ENCODE measurements around the gene SLC7A7. TPM values are rescaled to one million over a fixed set of nuclear protein-coding genes. Genes with fewer than 3 reads are reported as not detected.

SLC7A7 gene
- polyA plus RNA-seq, result not detected in 2 replicates

DNA sequence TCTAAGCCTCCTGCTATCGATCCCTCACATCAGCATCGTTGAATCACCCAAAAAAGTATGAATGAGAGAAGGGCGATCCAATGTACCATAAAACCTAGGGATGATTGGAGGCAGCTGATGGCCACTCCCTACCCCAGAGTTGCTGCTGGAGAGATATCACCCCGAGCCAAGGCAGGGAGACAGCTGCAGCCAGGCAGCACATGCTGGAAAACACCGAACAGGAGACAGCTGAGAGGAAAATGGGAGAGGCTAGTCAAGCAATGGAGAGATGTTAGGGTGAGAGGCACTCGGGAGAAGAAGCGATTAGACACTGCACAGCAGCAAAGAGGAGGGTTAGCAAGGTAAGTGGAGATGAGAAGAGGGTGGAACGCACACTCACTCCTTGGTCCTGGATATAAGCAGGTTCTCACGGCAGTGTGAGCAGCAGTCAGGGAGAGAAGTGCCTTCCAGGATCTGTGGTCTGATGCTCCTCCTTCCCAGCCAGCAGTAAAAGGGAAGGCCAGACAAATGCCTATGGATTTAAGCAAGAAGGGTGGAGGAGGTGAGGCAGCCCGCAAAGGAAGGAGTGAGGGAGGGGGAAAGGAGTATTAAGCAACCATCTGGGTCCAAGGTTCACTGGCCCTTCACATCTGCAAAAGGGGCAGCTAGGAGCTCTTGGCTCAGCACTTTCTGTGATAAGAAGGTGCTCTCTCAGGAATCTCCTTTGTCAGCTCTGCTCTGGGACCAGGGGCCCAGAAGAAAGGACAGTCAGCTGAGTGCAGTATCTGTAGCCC, at the start of gene SLC7A7:
Gene SLC7A7, minus strand, starts transcription at position 495 of the 773 bp plus-strand sequence. CDS start 2,037 bp downstream, outside the sequence.

DNA sequence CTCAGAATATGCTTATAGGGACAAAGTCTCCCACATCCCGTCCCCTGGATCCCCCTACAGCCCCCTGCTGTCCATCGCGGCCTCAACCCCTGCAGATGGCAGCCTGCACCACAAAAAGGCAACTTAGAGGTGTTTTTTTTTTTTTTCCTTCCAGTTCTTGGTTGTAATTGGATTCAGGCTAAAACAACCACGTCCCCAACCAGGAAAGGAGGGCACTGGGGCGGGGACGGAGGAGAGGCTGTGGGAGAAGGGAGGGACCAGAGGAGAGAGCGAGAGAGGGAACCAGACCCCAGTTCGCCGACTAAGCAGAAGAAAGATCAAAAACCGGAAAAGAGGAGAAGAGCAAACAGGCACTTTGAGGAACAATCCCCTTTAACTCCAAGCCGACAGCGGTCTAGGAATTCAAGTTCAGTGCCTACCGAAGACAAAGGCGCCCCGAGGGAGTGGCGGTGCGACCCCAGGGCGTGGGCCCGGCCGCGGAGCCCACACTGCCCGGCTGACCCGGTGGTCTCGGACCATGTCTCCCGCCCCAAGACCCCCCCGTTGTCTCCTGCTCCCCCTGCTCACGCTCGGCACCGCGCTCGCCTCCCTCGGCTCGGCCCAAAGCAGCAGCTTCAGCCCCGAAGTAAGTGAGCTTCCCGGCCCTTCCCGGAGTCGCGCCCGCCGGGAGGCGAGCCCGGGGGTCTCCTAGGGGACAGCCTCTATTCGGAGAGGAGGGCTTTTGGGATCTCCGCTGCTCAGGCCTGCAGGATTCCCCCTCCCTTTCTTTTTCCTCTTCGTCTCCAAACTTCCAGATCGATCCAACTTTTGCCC, 21.3 kb upstream of the SLC7A7 start, which contains the start of gene MMP14:
Gene MMP14, plus strand, starts transcription at position 285 of the 813 bp plus-strand sequence. Its CDS starts 233 bp downstream, at position 518.

DNA sequence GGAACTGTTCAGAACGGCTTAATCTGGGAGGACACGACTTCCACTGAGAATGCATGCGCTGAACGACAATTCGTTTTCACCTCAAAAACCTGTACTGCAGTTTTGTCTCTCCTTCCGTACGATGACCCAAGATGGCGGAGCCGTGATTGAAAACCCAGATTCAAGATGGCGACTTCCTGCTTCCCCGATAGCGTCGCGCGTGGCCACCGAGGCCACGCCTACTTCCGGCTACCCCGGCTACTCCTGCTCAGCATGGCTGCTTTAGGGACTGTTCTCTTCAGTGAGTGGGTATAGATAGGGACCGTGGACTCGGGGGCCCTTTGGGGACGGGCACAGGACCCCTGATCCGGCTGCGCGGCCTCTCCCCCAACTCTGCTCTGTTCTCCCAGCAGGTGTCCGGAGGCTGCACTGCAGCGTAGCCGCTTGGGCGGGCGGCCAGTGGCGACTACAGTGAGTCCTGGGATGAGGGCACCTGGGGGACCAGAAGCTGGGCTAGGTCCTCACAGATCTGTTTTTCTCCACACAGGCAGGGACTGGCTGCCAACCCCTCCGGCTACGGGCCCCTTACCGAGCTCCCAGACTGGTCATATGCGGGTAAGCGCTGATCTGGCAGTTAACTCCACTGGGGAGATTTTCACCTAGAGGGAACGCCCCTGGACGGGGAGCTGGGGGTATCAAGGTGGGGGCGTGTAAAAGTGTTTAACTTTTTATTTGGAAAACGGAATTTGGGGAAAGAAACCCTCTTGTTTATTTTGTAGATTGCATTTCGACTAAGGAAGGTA, 14.6 kb upstream of the SLC7A7 start, which contains the start of gene MRPL52:
Gene MRPL52, plus strand, starts transcription at position 227 of the 782 bp plus-strand sequence. Its CDS starts 26 bp downstream, at position 253.

DNA sequence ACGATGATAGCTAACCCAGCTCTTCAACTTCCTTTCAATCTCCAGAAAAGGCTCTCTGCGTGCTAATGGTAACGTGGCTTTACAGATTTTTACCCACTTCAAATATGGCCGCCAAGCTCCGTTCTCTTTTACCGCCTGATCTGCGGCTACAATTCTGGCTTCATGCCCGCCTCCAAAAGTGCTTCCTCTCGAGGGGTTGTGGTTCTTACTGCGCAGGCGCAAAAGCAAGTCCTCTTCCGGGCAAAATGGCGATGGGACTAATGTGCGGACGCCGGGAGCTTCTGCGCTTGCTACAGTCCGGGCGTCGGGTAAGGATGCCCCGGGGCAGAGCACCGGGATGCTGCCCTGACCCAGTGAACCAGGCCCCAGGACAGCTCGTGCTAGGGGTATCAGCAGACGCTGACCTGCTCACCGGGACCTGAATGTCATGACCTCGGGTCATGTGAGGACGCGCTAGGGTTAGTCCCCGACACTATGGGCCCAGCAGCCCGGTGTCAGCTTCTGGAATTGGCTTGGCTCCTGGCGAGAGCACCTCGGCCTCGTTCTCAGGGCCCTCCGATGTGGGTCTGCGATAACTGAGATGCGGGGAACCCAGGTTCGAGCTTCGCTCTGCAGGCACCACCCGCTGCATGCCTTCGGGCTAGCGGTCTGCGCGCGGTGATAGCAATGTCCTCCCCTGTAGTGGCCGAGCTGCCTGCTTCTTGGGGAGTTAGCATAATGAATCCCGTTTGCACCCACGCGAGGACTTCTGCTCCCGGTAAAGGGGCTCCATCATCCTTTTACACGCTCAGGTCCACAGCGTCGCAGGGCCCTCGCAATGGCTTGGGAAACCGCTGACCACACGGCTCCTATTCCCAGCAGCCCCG, 48.5 kb downstream of the SLC7A7 start, which contains the start of gene OXA1L:
Gene OXA1L, plus strand, starts transcription at position 232 of the 866 bp plus-strand sequence. Its CDS starts 14 bp downstream, at position 246.

Other genes starting within 250 kb of the SLC7A7 start
- gene DAD1, start 226.2 kb downstream of the SLC7A7 start, polyA plus RNA-seq, result 1,040 and 1,054 TPM in 2 replicates
- gene ABHD4, start 217.1 kb downstream of the SLC7A7 start, polyA plus RNA-seq, result 4.8 and 12.5 TPM in 2 replicates
- gene OR6J1, start 171.1 kb downstream of the SLC7A7 start, polyA plus RNA-seq, result not detected in 2 replicates
- 55.5 and 76.9 TPM in 2 replicates for gene OXA1L, start 48.7 kb downstream of the SLC7A7 start, polyA plus RNA-seq
- 86.7 and 87.3 TPM in 2 replicates for gene MRPL52, start 14.5 kb upstream of the SLC7A7 start, polyA plus RNA-seq
- gene MMP14, start 21.1 kb upstream of the SLC7A7 start, polyA plus RNA-seq, result 3.8 and 4.0 TPM in 2 replicates
- 0.47 and 1.4 TPM in 2 replicates for gene LRP10, start 56.3 kb upstream of the SLC7A7 start, polyA plus RNA-seq
- gene REM2, start 67.8 kb upstream of the SLC7A7 start, polyA plus RNA-seq, result not detected in 2 replicates
- gene RBM23, start 103.7 kb upstream of the SLC7A7 start, polyA plus RNA-seq, result 27.9 and 36.6 TPM in 2 replicates
- 26.1 and 29.9 TPM in 2 replicates for gene PRMT5, start 113.9 kb upstream of the SLC7A7 start, polyA plus RNA-seq
- gene HAUS4, start 141.7 kb upstream of the SLC7A7 start, polyA plus RNA-seq, result 2.6 and 4.0 TPM in 2 replicates
- gene AJUBA, start 167.1 kb upstream of the SLC7A7 start, polyA plus RNA-seq, result 4.1 and 8.8 TPM in 2 replicates
- 1.1 and 1.4 TPM in 2 replicates for gene C14orf93, start 194.7 kb upstream of the SLC7A7 start, polyA plus RNA-seq
- gene PSMB5, start 219.5 kb upstream of the SLC7A7 start, polyA plus RNA-seq, result 475 and 624 TPM in 2 replicates
- gene PSMB11, start 226.8 kb upstream of the SLC7A7 start, polyA plus RNA-seq, result not detected in 2 replicates
- 0.20 TPM in 1 of 2 replicates, not detected in the other for gene CDH24, start 242.1 kb upstream of the SLC7A7 start, polyA plus RNA-seq